H1 (cell line): ENCODE data around the gene RAB11B. TPM values are rescaled to one million over a fixed set of nuclear protein-coding genes. Genes with fewer than 3 reads are reported as not detected.

Experiments
- CTCF ChIA-PET: fragments of 300-600 bp; sonication (Branson Sonifier 250); formaldehyde crosslinking; loops from one replicate; lab custom pipeline; 2021; ENCODE audit not compliant: partially characterized antibody; lab: Charles Lee
- POLR2A ChIA-PET: fragments of 300-600 bp; sonication (Branson Sonifier 250); formaldehyde crosslinking; loops from one replicate; lab custom pipeline; 2021; ENCODE audit warnings: inconsistent platforms; ENCODE audit not compliant: partially characterized antibody; lab: Charles Lee
- DNase-seq, 2 experiments: peaks; one replicate each; pipeline versions ENCODE4 v3.0.0 to v3.0.0-alpha.2; 2010 to 2022; ENCODE audit warnings: low spot score in 2 of 2, low read depth in 1 of 2, mixed read lengths in 1 of 2
- FAIRE-seq: peaks from 2 replicates; lab custom pipeline; 2011; peaks lifted over from hg19 to GRCh38; lab: Jason Lieb, UNC
- H2AFZ ChIP-seq: 2 replicates; pipeline ENCODE4 v1.8.1; 2012; ENCODE audit warnings: low read length, inconsistent platforms
- H2AK5ac ChIP-seq: 2 replicates; pipeline ENCODE4 v1.6.1; 2013; ENCODE audit warnings: low read depth, low read length
- H2BK120ac ChIP-seq: replicated peaks from 2 replicates; pipeline ENCODE3; 2013; ENCODE audit warnings: low read depth, low read length, inconsistent platforms
- H2BK12ac ChIP-seq: 2 replicates; pipeline ENCODE4 v1.6.1; 2013; ENCODE audit warnings: low read depth, low read length
- H2BK15ac ChIP-seq: 2 replicates; pipeline ENCODE4 v1.6.1; 2013; ENCODE audit warnings: low read length
- H2BK20ac ChIP-seq: 2 replicates; pipeline ENCODE4 v1.6.1; 2013; ENCODE audit warnings: low read length
- H2BK5ac ChIP-seq: 2 replicates; pipeline ENCODE4 v1.6.1; 2013; ENCODE audit warnings: low read depth, low read length
- H3K14ac ChIP-seq: 2 replicates; pipeline ENCODE4 v1.6.1; 2013; ENCODE audit warnings: inconsistent platforms; ENCODE audit not compliant: insufficient read length
- H3K18ac ChIP-seq: 2 replicates; pipeline ENCODE4 v1.6.1; 2013; ENCODE audit warnings: low read length; ENCODE audit errors: extremely low read depth
- H3K23ac ChIP-seq: 2 replicates; pipeline ENCODE4 v1.6.1; 2013; ENCODE audit warnings: inconsistent platforms; ENCODE audit not compliant: insufficient read length
- H3K23me2 ChIP-seq: 2 replicates; pipeline ENCODE4 v1.6.1; 2013; ENCODE audit warnings: low read depth, low read length
- H3K27ac ChIP-seq: 2 replicates; pipeline ENCODE4 v1.6.1; 2011; ENCODE audit warnings: low read depth, low read length, inconsistent platforms
- H3K27me3 ChIP-seq, 4 experiments: replicated peaks in 1 of 4; 1 replicate in 1 of 4; 2 replicates in 3 of 4; pipeline versions ENCODE4 v1.6.1 to v1.8.1; 2011 to 2013; ENCODE audit warnings: low read length in 3 of 4, mild to moderate bottlenecking in 3 of 4, inconsistent platforms in 2 of 4, mixed read lengths in 2 of 4, moderate library complexity in 1 of 4; ENCODE audit not compliant: control insufficient read depth in 3 of 4, insufficient read depth in 3 of 4; ENCODE audit errors: extremely low read depth in 1 of 4
- H3K36me3 ChIP-seq, 4 experiments: 2 replicates each; pipeline versions ENCODE4 v1.6.1 to v1.8.1; 2011 to 2013; ENCODE audit warnings: mild to moderate bottlenecking in 4 of 4, low read length in 3 of 4, moderate library complexity in 2 of 4, control low read depth in 1 of 4, inconsistent platforms in 1 of 4; ENCODE audit not compliant: insufficient read depth in 4 of 4, control insufficient read depth in 2 of 4
- H3K4ac ChIP-seq: replicated peaks from 2 replicates; pipeline ENCODE3; 2013; ENCODE audit warnings: low read length, low read depth, mixed read lengths, inconsistent platforms; ENCODE audit not compliant: insufficient read length
- H3K4me1 ChIP-seq, 4 experiments: replicated peaks in 1 of 4; 1 replicate in 1 of 4; 2 replicates in 3 of 4; pipeline versions ENCODE4 v1.6.1 to v1.8.1; 2011 to 2013; ENCODE audit warnings: low read length in 3 of 4, inconsistent platforms in 2 of 4, mixed read lengths in 1 of 4; ENCODE audit not compliant: insufficient read depth in 4 of 4, control insufficient read depth in 3 of 4
- H3K4me2 ChIP-seq, 2 experiments: 2 replicates each; pipeline versions ENCODE4 v1.6.1 to v1.8.1; 2011 to 2013; ENCODE audit warnings: low read depth in 2 of 2, low read length in 2 of 2, control low read depth in 1 of 2, inconsistent platforms in 1 of 2, mild to moderate bottlenecking in 1 of 2; ENCODE audit not compliant: insufficient read depth in 1 of 2
- H3K4me3 ChIP-seq, 4 experiments: fragments of 200-600, 300-600 bp in 1 of 4; sonication (generic), shearing (Covaris generic), sonication (Bioruptor Twin) in 1 of 4; 2 replicates each; pipeline versions ENCODE4 v1.5.1 to v1.8.1; 2011 to 2016; ENCODE audit warnings: low read length in 4 of 4, low read depth in 3 of 4, control low read depth in 2 of 4, inconsistent platforms in 2 of 4, mild to moderate bottlenecking in 2 of 4, mixed read lengths in 1 of 4, moderate library complexity in 1 of 4; ENCODE audit not compliant: insufficient read depth in 2 of 4; ENCODE audit errors: extremely low read depth in 1 of 4
- H3K56ac ChIP-seq: replicated peaks from 2 replicates; pipeline ENCODE3; 2013; ENCODE audit warnings: low read depth, mild to moderate bottlenecking, mixed read lengths, low read length, inconsistent platforms; ENCODE audit not compliant: insufficient read length
- H3K79me1 ChIP-seq: 2 replicates; pipeline ENCODE4 v1.6.1; 2013; ENCODE audit warnings: low read depth, low read length, control low read depth
- H3K79me2 ChIP-seq, 2 experiments: 2 replicates each; pipeline versions ENCODE4 v1.6.1 to v1.8.1; 2012 to 2013; ENCODE audit warnings: low read length in 2 of 2, mild to moderate bottlenecking in 2 of 2, inconsistent platforms in 1 of 2; ENCODE audit not compliant: insufficient read depth in 2 of 2, control insufficient read depth in 1 of 2
- H3K9ac ChIP-seq, 4 experiments: replicated peaks in 1 of 4; 1 replicate in 1 of 4; 2 replicates in 3 of 4; pipeline versions ENCODE4 v1.6.1 to v1.8.1; 2011 to 2013; ENCODE audit warnings: low read depth in 3 of 4, low read length in 3 of 4, control low read depth in 2 of 4, mild to moderate bottlenecking in 2 of 4, moderate library complexity in 2 of 4, inconsistent platforms in 1 of 4; ENCODE audit errors: extremely low read depth in 1 of 4
- H3K9me3 ChIP-seq, 2 experiments: 2 replicates each; pipeline versions ENCODE4 v1.6.1 to v1.8.1; 2012 to 2013; ENCODE audit warnings: mild to moderate bottlenecking in 2 of 2, moderate library complexity in 2 of 2, control low read depth in 1 of 2, inconsistent platforms in 1 of 2, low read depth in 1 of 2, low read length in 1 of 2, mixed read lengths in 1 of 2; ENCODE audit not compliant: insufficient read depth in 2 of 2
- H4K20me1 ChIP-seq, 2 experiments: replicated peaks in 1 of 2; 2 replicates each; pipeline versions ENCODE3 to v1.8.1; 2011 to 2013; ENCODE audit warnings: inconsistent platforms in 2 of 2, low read length in 2 of 2, mild to moderate bottlenecking in 1 of 2; ENCODE audit not compliant: insufficient read depth in 2 of 2, control insufficient read depth in 1 of 2
- H4K5ac ChIP-seq: 2 replicates; pipeline ENCODE4 v1.6.1; 2013; ENCODE audit warnings: low read length, low read depth, mixed read lengths, inconsistent platforms; ENCODE audit not compliant: insufficient read length
- H4K8ac ChIP-seq: 2 replicates; pipeline ENCODE4 v1.8.0; 2013; ENCODE audit warnings: mild to moderate bottlenecking, moderate library complexity, low read length, inconsistent platforms; ENCODE audit not compliant: insufficient read depth; ENCODE audit errors: extremely low read depth
- H4K91ac ChIP-seq: replicated peaks from 2 replicates; pipeline ENCODE3; 2013; ENCODE audit warnings: low read length, mixed read lengths, inconsistent platforms; ENCODE audit not compliant: insufficient read length
- CBX5 ChIP-seq: fragments of 300-800, 300-1000 bp; sonication (generic); IDR thresholded peaks from 2 replicates; pipeline ENCODE4 v1.7.1; 2016; ENCODE audit warnings: antibody characterized with exemption, low read length, low read depth
- CHD1 ChIP-seq: IDR thresholded peaks from 2 replicates; pipeline ENCODE4 v1.6.1; 2012; ENCODE audit warnings: low read depth, low read length, improper control_type of control experiment
- E2F6 ChIP-seq: IDR thresholded peaks from 2 replicates; pipeline ENCODE4 v1.6.1; 2012; ENCODE audit warnings: inconsistent platforms
- RNF2 ChIP-seq: fragments of 200-900, 300-1000 bp; sonication (generic); IDR thresholded peaks from 2 replicates; pipeline ENCODE4 v1.7.1; 2016; ENCODE audit warnings: borderline replicate concordance, low read depth, mild to moderate bottlenecking, antibody characterized with exemption, low read length; ENCODE audit not compliant: poor library complexity, severe bottlenecking; ENCODE audit errors: missing control alignments
- SAP30 ChIP-seq: fragments of 300-600 bp; sonication (generic); IDR thresholded peaks from 2 replicates; pipeline ENCODE4 v1.7.1; 2012; ENCODE audit warnings: low read length, moderate library complexity, mild to moderate bottlenecking, inconsistent platforms; ENCODE audit not compliant: insufficient read depth, insufficient replicate concordance
- SRF ChIP-seq: IDR thresholded peaks from 2 replicates; pipeline ENCODE4 v1.6.1; 2011; ENCODE audit warnings: mild to moderate bottlenecking, low read depth, low read length, moderate library complexity
- TEAD4 ChIP-seq: IDR thresholded peaks from 2 replicates; pipeline ENCODE4 v1.6.1; 2012; ENCODE audit warnings: low read depth, low read length, inconsistent platforms, mixed read lengths
- WGBS, 2 experiments: shearing (Covaris generic) in 1 of 2; methylation state at CpG; one replicate each; pipeline versions ENCODE4 v1.1.6 to v1.1.7; 2013 to 2015; ENCODE audit warnings: low lambda C conversion rate in 2 of 2, mixed read lengths in 2 of 2, inconsistent platforms in 1 of 2, low coverage in 1 of 2, missing lambda C conversion rate in 1 of 2; ENCODE audit not compliant: insufficient replicate concordance in 2 of 2, insufficient coverage in 1 of 2, insufficient read length in 1 of 2; ENCODE audit errors: extremely low coverage in 1 of 2, missing lambda C conversion rate in 1 of 2; 5-methylcytosine and 5-hydroxymethylcytosine counted together
- polyA plus RNA-seq, 7 experiments: library from polyadenylated mRNA; depleted of rRNA in 3 of 7; stranded (reverse) in 5 of 7; unstranded in 2 of 7; fragments of >200 nt in 5 of 7; fragments of 200-250 nt in 2 of 7; gene quantifications; 1 replicate in 5 of 7; 2 replicates in 1 of 7; 4 replicates in 1 of 7; pipeline versions ENCODE4 v1.2.1 to v1.2.3, GENCODE V29; 2011 to 2013; ENCODE audit warnings: missing spikeins in 2 of 7, mixed read lengths in 2 of 7
- total RNA-seq: library from RNA; stranded (reverse); fragmentation: NEBNext Ultra II Directional; extraction: Animal tissue kit (Norgen Biotek cat#: 25700); gene quantifications from 2 replicates; pipeline ENCODE4 v1.2.1, GENCODE V29; 2021

RAB11B gene
- total and polyA plus RNA-seq, 2 of the 8 experiments (the other 6 are each of a cell fraction or from before 2014, with no cell fraction given) = 50.2 to 85.8 TPM

- Histone ChIP-seq H3K36me3 (no peaks in the 10 kb centered on the region), H2AFZ (no peak overlapping the region), H2BK15ac (no peak overlapping the region), H2AK5ac (no peak overlapping the region), H4K91ac (no peak overlapping the region), H3K79me1 (no peaks in the 10 kb centered on the region), H2BK20ac (no peak overlapping the region), H3K23ac (no peak overlapping the region), H3K18ac (no peak overlapping the region), H3K4me3 (no peak overlapping the region), H4K8ac (no peak overlapping the region), H4K5ac (no peak overlapping the region), H3K27me3 (no peaks in the 10 kb centered on the region), H4K20me1 (no peaks in the 10 kb centered on the region), H3K4me1 (peaks cover 0 to 2% (median 0%) of the 10 kb centered on the region in 4 experiments; a peak in 1 of 7 replicates), H3K14ac (no peak overlapping the region), H2BK12ac (no peak overlapping the region), H3K23me2 (no peaks in the 10 kb centered on the region), H3K79me2 (no peaks in the 10 kb centered on the region), H3K56ac (no peak overlapping the region), H3K9ac (no peak overlapping the region), H3K4me2 (no peak overlapping the region), H3K4ac (no peak overlapping the region), H2BK5ac (no peak overlapping the region; the same call in 1 of the 2 replicates), H3K9me3 (no peaks in the 10 kb centered on the region), H3K27ac (no peak overlapping the region), H2BK120ac (no peak overlapping the region)
- WGBS, 2 experiments = 90% methylated on average over 20 of the region's 20 CpGs; no CpG with 5 or more reads in 1 of the 2 experiments
- TF ChIP-seq RNF2 = no peak
- TF ChIP-seq CHD1 = no peak
- TF ChIP-seq SRF = no peak
- no peak for TF ChIP-seq SAP30
- TF ChIP-seq E2F6 = no peak
- no peak for TF ChIP-seq CBX5
- no peak for TF ChIP-seq TEAD4
- CTCF ChIA-PET = interaction anchor here (0.6 to 1.8 kb wide), 4 partner anchors 17 to 726 kb away, joined by 3 to 5 read pairs (median 3); no protein-coding TSS in a partner anchor
- POLR2A ChIA-PET = interaction anchor here (0.5 kb wide), 1 partner anchor 179 kb away, joined by 3 read pairs; no protein-coding TSS in a partner anchor
- FAIRE-seq (no peak), DNase-seq (no peak)
Observed at GRCh38 chr19:8430650-8431049, 40.5 kb downstream of the RAB11B start.
